ENCODE data around the gene SLC5A1. TPM values are rescaled to one million over a fixed set of nuclear protein-coding genes. Genes with fewer than 3 reads are reported as not detected.

Gene SLC5A1
- polyA plus RNA-seq, 2 of the 4 experiments (the other 2 are of a cell fraction): 0.03 to 0.04 TPM

DNA sequence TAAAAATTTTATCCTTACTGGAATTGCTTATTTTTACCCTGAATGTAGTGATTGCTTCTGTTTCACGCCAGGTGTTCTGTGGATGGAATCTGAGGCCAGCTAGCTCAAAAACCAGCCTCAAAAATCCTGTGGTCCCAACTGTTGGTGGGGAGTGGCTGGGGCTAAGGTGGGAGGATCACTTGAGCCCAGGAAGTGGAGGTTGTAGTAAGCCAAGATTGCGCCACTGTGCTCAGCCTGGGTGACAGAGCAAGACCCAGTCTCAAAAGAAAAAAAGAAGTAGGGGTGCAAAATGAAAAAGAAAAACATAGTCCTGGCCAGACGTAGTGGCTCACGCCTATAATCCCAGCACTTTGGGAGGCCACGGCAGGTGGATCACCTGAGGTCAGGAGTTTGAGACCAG is 27.0 kb upstream of the SLC5A1 start:
- peaks cover 20% of the 10 kb centered on the region for H3K9me3 ChIP-seq
- no peak overlapping the region for H3K4me2 ChIP-seq
- ChIA-PET POLR2A (no interaction called here), CTCF (interaction anchor here (1.0 kb wide), 1 partner anchor 39 kb away, joined by 3 read pairs; no protein-coding TSS in a partner anchor)
- DNase-seq (ENCODE audit: low read depth in 1 of 2, low spot score in 1 of 2) (no peak), ATAC-seq (no peak), FAIRE-seq (no peak)
- TF ChIP-seq, protein P1, sequence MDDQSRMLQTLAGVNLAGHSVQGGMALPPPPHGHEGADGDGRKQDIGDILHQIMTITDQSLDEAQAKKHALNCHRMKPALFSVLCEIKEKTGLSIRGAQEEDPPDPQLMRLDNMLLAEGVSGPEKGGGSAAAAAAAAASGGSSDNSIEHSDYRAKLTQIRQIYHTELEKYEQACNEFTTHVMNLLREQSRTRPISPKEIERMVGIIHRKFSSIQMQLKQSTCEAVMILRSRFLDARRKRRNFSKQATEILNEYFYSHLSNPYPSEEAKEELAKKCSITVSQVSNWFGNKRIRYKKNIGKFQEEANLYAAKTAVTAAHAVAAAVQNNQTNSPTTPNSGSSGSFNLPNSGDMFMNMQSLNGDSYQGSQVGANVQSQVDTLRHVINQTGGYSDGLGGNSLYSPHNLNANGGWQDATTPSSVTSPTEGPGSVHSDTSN (IDR thresholded peaks at IDR 0.05): no peak
- TF ChIP-seq HOXA7 (CRISPR knock-in tag; IDR thresholded peaks at IDR 0.05) (no peak), MAFK (IDR thresholded peaks at IDR 0.05; ENCODE audit: partially characterized antibody) (no peak), NPAS2 (CRISPR knock-in tag; IDR thresholded peaks at IDR 0.05; ENCODE audit: borderline replicate concordance) (no peak), CHD4 (IDR thresholded peaks at IDR 0.05; ENCODE audit: borderline replicate concordance) (no peak), CEBPB (IDR thresholded peaks at IDR 0.05) (no peak), ZC3H11A (IDR thresholded peaks at IDR 0.05) (no peak)
- TF ChIP-seq, protein P2, sequence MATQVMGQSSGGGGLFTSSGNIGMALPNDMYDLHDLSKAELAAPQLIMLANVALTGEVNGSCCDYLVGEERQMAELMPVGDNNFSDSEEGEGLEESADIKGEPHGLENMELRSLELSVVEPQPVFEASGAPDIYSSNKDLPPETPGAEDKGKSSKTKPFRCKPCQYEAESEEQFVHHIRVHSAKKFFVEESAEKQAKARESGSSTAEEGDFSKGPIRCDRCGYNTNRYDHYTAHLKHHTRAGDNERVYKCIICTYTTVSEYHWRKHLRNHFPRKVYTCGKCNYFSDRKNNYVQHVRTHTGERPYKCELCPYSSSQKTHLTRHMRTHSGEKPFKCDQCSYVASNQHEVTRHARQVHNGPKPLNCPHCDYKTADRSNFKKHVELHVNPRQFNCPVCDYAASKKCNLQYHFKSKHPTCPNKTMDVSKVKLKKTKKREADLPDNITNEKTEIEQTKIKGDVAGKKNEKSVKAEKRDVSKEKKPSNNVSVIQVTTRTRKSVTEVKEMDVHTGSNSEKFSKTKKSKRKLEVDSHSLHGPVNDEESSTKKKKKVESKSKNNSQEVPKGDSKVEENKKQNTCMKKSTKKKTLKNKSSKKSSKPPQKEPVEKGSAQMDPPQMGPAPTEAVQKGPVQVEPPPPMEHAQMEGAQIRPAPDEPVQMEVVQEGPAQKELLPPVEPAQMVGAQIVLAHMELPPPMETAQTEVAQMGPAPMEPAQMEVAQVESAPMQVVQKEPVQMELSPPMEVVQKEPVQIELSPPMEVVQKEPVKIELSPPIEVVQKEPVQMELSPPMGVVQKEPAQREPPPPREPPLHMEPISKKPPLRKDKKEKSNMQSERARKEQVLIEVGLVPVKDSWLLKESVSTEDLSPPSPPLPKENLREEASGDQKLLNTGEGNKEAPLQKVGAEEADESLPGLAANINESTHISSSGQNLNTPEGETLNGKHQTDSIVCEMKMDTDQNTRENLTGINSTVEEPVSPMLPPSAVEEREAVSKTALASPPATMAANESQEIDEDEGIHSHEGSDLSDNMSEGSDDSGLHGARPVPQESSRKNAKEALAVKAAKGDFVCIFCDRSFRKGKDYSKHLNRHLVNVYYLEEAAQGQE (IDR thresholded peaks at IDR 0.05): no peak
- TF ChIP-seq, protein P3, sequence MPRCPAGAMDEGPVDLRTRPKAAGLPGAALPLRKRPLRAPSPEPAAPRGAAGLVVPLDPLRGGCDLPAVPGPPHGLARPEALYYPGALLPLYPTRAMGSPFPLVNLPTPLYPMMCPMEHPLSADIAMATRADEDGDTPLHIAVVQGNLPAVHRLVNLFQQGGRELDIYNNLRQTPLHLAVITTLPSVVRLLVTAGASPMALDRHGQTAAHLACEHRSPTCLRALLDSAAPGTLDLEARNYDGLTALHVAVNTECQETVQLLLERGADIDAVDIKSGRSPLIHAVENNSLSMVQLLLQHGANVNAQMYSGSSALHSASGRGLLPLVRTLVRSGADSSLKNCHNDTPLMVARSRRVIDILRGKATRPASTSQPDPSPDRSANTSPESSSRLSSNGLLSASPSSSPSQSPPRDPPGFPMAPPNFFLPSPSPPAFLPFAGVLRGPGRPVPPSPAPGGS (IDR thresholded peaks at IDR 0.05): no peak
- WGBS (ENCODE audit: missing lambda C conversion rate): 29% methylated on average over 5 of the region's 5 CpGs
- H3K27ac ChIP-seq: no peak overlapping the region
- H3K4me1 ChIP-seq: no peaks in the 10 kb centered on the region
- no peak overlapping the region for H3K4me3 ChIP-seq

DNA sequence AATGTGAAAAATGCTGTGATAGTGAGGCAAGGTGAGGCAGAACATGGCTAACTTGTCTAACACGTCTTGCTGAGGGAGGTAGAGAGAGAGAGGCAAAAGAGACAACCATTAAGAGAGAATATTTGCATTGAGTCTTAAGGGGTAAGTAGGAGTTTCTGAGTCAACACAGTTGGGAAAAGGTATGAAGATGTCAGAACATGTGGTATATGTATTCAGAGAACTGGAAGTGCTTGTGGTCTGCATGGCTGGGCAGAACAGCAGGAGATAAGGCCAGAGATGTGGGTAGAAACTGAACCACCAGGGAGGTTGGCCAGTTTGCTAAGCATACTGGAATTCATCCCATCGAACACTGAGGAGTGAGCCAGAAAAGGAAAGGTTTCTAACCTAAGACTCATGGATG is 25.0 kb upstream of the SLC5A1 start:
- FAIRE-seq (no peak), DNase-seq (ENCODE audit: low read depth in 1 of 2, low spot score in 1 of 2) (no peak), ATAC-seq (no peak)
- Histone ChIP-seq H3K4me1 (no peaks in the 10 kb centered on the region), H3K27ac (no peak overlapping the region), H3K4me2 (no peak overlapping the region), H3K9me3 (peaks cover 16% of the 10 kb centered on the region), H3K4me3 (no peak overlapping the region)
- ChIA-PET POLR2A (no interaction called here), CTCF (no interaction called here)
- WGBS (ENCODE audit: missing lambda C conversion rate): 0% methylated on average over 2 of the region's 2 CpGs
- TF ChIP-seq FOXS1 (CRISPR knock-in tag; IDR thresholded peaks at IDR 0.05) (no peak), SMC3 (IDR thresholded peaks at IDR 0.05) (no peak), HOXB5 (CRISPR knock-in tag; IDR thresholded peaks at IDR 0.05) (no peak), RARB (CRISPR knock-in tag; IDR thresholded peaks at IDR 0.05) (no peak), FOSL2 (IDR thresholded peaks at IDR 0.05) (no peak), FOSL2 (CRISPR knock-in tag; IDR thresholded peaks at IDR 0.05) (no peak), MYC (IDR thresholded peaks at IDR 0.05; ENCODE audit: borderline replicate concordance, low read length) (no peak)

DNA sequence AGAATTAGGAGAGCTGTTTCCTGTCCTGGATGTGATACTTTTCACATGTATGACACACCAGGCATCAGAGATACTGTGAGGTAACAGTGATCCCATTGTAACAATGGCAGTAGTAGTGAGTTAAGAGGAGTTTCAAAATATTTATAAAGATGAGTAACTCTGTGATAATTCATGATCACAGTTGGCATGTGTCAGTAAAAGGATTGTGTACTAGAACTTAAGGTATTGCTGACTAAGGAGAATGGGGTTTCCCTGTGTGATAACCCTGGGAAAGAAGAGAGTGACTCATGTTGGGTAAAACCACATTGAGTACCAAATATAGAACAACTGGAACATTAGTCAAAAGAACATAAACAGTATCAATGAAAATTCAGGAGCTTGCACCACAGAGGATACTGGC is 22.9 kb upstream of the SLC5A1 start:
- FAIRE-seq (no peak), ATAC-seq (peak in 1 of 2 experiments; percentile 30; a peak in 1 of 6 replicates), DNase-seq (ENCODE audit: low read depth in 1 of 2, low spot score in 1 of 2) (peak in 1 of 2 experiments; percentile 22)
- TF ChIP-seq, protein P4, sequence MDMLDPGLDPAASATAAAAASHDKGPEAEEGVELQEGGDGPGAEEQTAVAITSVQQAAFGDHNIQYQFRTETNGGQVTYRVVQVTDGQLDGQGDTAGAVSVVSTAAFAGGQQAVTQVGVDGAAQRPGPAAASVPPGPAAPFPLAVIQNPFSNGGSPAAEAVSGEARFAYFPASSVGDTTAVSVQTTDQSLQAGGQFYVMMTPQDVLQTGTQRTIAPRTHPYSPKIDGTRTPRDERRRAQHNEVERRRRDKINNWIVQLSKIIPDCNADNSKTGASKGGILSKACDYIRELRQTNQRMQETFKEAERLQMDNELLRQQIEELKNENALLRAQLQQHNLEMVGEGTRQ (IDR thresholded peaks at IDR 0.05): no peak
- TF ChIP-seq, protein P5, sequence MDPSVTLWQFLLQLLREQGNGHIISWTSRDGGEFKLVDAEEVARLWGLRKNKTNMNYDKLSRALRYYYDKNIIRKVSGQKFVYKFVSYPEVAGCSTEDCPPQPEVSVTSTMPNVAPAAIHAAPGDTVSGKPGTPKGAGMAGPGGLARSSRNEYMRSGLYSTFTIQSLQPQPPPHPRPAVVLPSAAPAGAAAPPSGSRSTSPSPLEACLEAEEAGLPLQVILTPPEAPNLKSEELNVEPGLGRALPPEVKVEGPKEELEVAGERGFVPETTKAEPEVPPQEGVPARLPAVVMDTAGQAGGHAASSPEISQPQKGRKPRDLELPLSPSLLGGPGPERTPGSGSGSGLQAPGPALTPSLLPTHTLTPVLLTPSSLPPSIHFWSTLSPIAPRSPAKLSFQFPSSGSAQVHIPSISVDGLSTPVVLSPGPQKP (IDR thresholded peaks at IDR 0.05; ENCODE audit: low read depth, low read length): no peak
- peak; percentile 95 for TF ChIP-seq MAFK (IDR thresholded peaks at IDR 0.05; ENCODE audit: partially characterized antibody)
- H3K4me3 ChIP-seq: no peak overlapping the region
- H3K9me3 ChIP-seq: no peaks in the 10 kb centered on the region
- H3K4me2 ChIP-seq: no peak overlapping the region
- ChIA-PET POLR2A (interaction anchor here (0.6 kb wide), 1 partner anchor 20 kb away, joined by 4 read pairs; no protein-coding TSS in a partner anchor), CTCF (no interaction called here)
- H3K27ac ChIP-seq: no peak overlapping the region
- H3K4me1 ChIP-seq: no peaks in the 10 kb centered on the region

Measured in A549 (cell line).